HG02588 (cell line): ENCODE results near the gene GMNC.
"Not testable (repeated sequence)": the region's sequence is repeated elsewhere in the genome, so short reads cannot be mapped to it uniquely, and the experiment has no call there.

Source experiments
- ATAC-seq: cut with Tn5 transposase; IDR thresholded peaks from one replicate; pipeline ENCODE4 v1.9.1; 2021; ENCODE audit warnings: mild to moderate bottlenecking, moderate library complexity; ENCODE audit not compliant: unreplicated experiment

Gene GMNC

GRCh38 chr3:190862209-190863118 lies at the start of gene GMNC:
Gene GMNC, minus strand, starts transcription at chr3:190862694. Its CDS starts 79 bp downstream, at chr3:190862615.
- ATAC-seq: peak; percentile 96

- ATAC-seq: no peak
Observed at GRCh38 chr3:190911382-190911781, 48.9 kb upstream of the GMNC start.

- no peak for ATAC-seq
Observed at GRCh38 chr3:190909908-190910307, 47.4 kb upstream of the GMNC start.

GRCh38 chr3:190903156-190903555 lies 40.7 kb upstream of the GMNC start:
- ATAC-seq: no peak

- no peak for ATAC-seq
Observed at GRCh38 chr3:190902292-190902691, 39.8 kb upstream of the GMNC start.

GRCh38 chr3:190892395-190892902 lies 30.0 kb upstream of the GMNC start:
- no peak for ATAC-seq

- ATAC-seq: peak; percentile 95
Observed at GRCh38 chr3:190886945-190887344, 24.5 kb upstream of the GMNC start.

GRCh38 chr3:190883973-190884832 lies 21.7 kb upstream of the GMNC start:
- ATAC-seq: peak; percentile 61

- ATAC-seq: no peak
Observed at GRCh38 chr3:190883141-190883540, 20.6 kb upstream of the GMNC start.

- no peak for ATAC-seq
Observed at GRCh38 chr3:190877925-190878324, 15.4 kb upstream of the GMNC start.

GRCh38 chr3:190876433-190876832 lies 13.9 kb upstream of the GMNC start:
- ATAC-seq: not testable (repeated sequence)

GRCh38 chr3:190875061-190875460 lies 12.6 kb upstream of the GMNC start:
- not testable (repeated sequence) for ATAC-seq

- ATAC-seq: no peak
Observed at GRCh38 chr3:190870127-190870526, 7.6 kb upstream of the GMNC start.

- ATAC-seq: no peak
Observed at GRCh38 chr3:190867071-190867470, 4.6 kb upstream of the GMNC start.

GRCh38 chr3:190865828-190866227 lies 3.3 kb upstream of the GMNC start:
- no peak for ATAC-seq

- ATAC-seq: no peak
Observed at GRCh38 chr3:190865419-190865818, 2.9 kb upstream of the GMNC start.

GRCh38 chr3:190864002-190864401 lies 1.5 kb upstream of the GMNC start:
- ATAC-seq: no peak

GRCh38 chr3:190863119-190863465 lies 598 bp upstream of the GMNC start:
- ATAC-seq: no peak

- no peak for ATAC-seq
Observed at GRCh38 chr3:190860521-190860920, 2.0 kb downstream of the GMNC start.

- no peak for ATAC-seq
Observed at GRCh38 chr3:190855151-190855550, 7.3 kb downstream of the GMNC start.

GRCh38 chr3:190854062-190854461 lies 8.4 kb downstream of the GMNC start:
- ATAC-seq: no peak

GRCh38 chr3:190853464-190853863 lies 9.0 kb downstream of the GMNC start:
- ATAC-seq: no peak
